ENCODE results near the gene SGMS1. TPM values are rescaled to one million over a fixed set of nuclear protein-coding genes. Genes with fewer than 3 reads are reported as not detected.

SGMS1 gene
- 20.9 to 28.0 TPM (median 25.8 TPM) in 5 replicates for total RNA-seq (2022; extraction: Qiagen RNA extraction; ENCODE audit: low read depth)

GRCh38 chr10:50623663-50624412 lies at the start of gene SGMS1:
SGMS1 (minus strand) TSS chr10:50623956; CDS start chr10:50344114, 279,842 bp downstream.

Other genes starting within 250 kb of the SGMS1 start
- 3.0 to 4.3 TPM (median 3.6 TPM) in 5 replicates for gene ASAH2B, start 116.0 kb upstream of the SGMS1 start, total RNA-seq (2022; extraction: Qiagen RNA extraction; ENCODE audit: low read depth)